Keratinocyte (primary cell): ENCODE results near the gene EQTN. TPM values are rescaled to one million over a fixed set of nuclear protein-coding genes. Genes with fewer than 3 reads are reported as not detected.

Source experiments
- DNase-seq: peaks from one replicate; pipeline ENCODE4 v3.0.0-alpha.2; 2011; ENCODE audit warnings: low read depth, missing footprints, low spot score
- FAIRE-seq: peaks from 2 replicates; lab custom pipeline; 2011; peaks lifted over from hg19 to GRCh38; lab: Jason Lieb, UNC
- H2AFZ ChIP-seq: 2 replicates; pipeline ENCODE4 v1.6.0; 2012; ENCODE audit warnings: low read length, control low read depth, inconsistent platforms; ENCODE audit not compliant: control insufficient read depth
- H3K27ac ChIP-seq: 2 replicates; pipeline ENCODE4 v1.5.1; 2011; ENCODE audit warnings: low read length; ENCODE audit not compliant: control insufficient read depth, insufficient read depth
- H3K27me3 ChIP-seq: 3 replicates; pipeline ENCODE4 v1.6.0; 2011; ENCODE audit warnings: low read length; ENCODE audit not compliant: control insufficient read depth, insufficient read depth; ENCODE audit errors: extremely low read depth
- H3K36me3 ChIP-seq, 2 experiments: 2 replicates in 1 of 2; 3 replicates in 1 of 2; pipeline ENCODE4 v1.5.1; 2011; ENCODE audit warnings: low read length in 2 of 2, mild to moderate bottlenecking in 1 of 2; ENCODE audit not compliant: control insufficient read depth in 2 of 2, insufficient read depth in 2 of 2; ENCODE audit errors: extremely low read depth in 1 of 2
- H3K4me1 ChIP-seq: 3 replicates; pipeline ENCODE4 v1.5.1; 2011; ENCODE audit warnings: low read length; ENCODE audit not compliant: control insufficient read depth, insufficient read depth; ENCODE audit errors: extremely low read depth
- H3K4me2 ChIP-seq: 3 replicates; pipeline ENCODE4 v1.6.0; 2011; ENCODE audit warnings: low read depth, low read length; ENCODE audit not compliant: control insufficient read depth, insufficient read depth; ENCODE audit errors: extremely low read depth
- H3K4me3 ChIP-seq, 3 experiments: fragments of 200-600 bp in 1 of 3; sonication (generic) in 1 of 3; 2 replicates in 2 of 3; 3 replicates in 1 of 3; pipeline ENCODE4 v1.5.1; 2011 to 2016; ENCODE audit warnings: low read length in 3 of 3, mild to moderate bottlenecking in 3 of 3, control low read depth in 2 of 3, inconsistent platforms in 1 of 3, low read depth in 1 of 3, mixed read lengths in 1 of 3, mixed run types in 1 of 3, moderate library complexity in 1 of 3; ENCODE audit not compliant: control insufficient read depth in 2 of 3, insufficient read depth in 2 of 3; ENCODE audit errors: extremely low read depth in 1 of 3
- H3K79me2 ChIP-seq: 2 replicates; pipeline ENCODE4 v1.6.0; 2012; ENCODE audit warnings: low read length; ENCODE audit not compliant: control insufficient read depth, insufficient read depth
- H3K9ac ChIP-seq: 3 replicates; pipeline ENCODE4 v1.6.0; 2011; ENCODE audit warnings: low read length; ENCODE audit not compliant: control insufficient read depth, insufficient read depth; ENCODE audit errors: extremely low read depth
- H3K9me1 ChIP-seq: 3 replicates; pipeline ENCODE4 v1.6.0; 2011; ENCODE audit warnings: low read length; ENCODE audit not compliant: control insufficient read depth, insufficient read depth; ENCODE audit errors: extremely low read depth
- H3K9me3 ChIP-seq: 2 replicates; pipeline ENCODE4 v1.5.1; 2012; ENCODE audit warnings: low read depth, low read length; ENCODE audit not compliant: control insufficient read depth
- H4K20me1 ChIP-seq: 3 replicates; pipeline ENCODE4 v1.6.0; 2011; ENCODE audit warnings: low read length; ENCODE audit not compliant: control insufficient read depth, insufficient read depth; ENCODE audit errors: extremely low read depth
- EZH2 ChIP-seq: IDR thresholded peaks from one replicate; pipeline ENCODE4 v1.6.1; 2012; ENCODE audit warnings: inconsistent platforms, mild to moderate bottlenecking, low read length, moderate library complexity
- dilution Hi-C: fragments of 300-500 bp; cut with MboI; formaldehyde crosslinking; loops from one replicate; pipeline ENCODE4 v1.7.0; 2020; ENCODE audit warnings: low sequenced_read_pairs; ENCODE audit not compliant: extremely low pct_ligation_motif_present
- polyA plus RNA-seq, 5 experiments: library from polyadenylated mRNA; depleted of rRNA in 3 of 5; stranded (reverse) in 3 of 5; stranded (forward) in 1 of 5; unstranded in 1 of 5; fragments of >200 nt; gene quantifications; 1 replicate in 1 of 5; 2 replicates in 3 of 5; 3 replicates in 1 of 5; pipeline versions ENCODE4 v1.2.1 to v1.2.3, GENCODE V29; 2011 to 2012; ENCODE audit warnings: missing spikeins in 2 of 5, low read depth in 1 of 5, low replicate concordance in 1 of 5
- TF ChIP-seq, protein P1 (sequence below), 3 experiments: IDR thresholded peaks in 1 of 3; conservative IDR thresholded peaks in 1 of 3; optimal IDR thresholded peaks in 1 of 3; 2 replicates in 2 of 3; 3 replicates in 1 of 3; pipeline versions ENCODE3 to v1.5.1; 2011; ENCODE audit warnings: low read length in 3 of 3, mild to moderate bottlenecking in 3 of 3, moderate library complexity in 2 of 3, control low read depth in 1 of 3, inconsistent platforms in 1 of 3; ENCODE audit not compliant: insufficient read depth in 2 of 3; ENCODE audit errors: extremely low read depth in 1 of 3

The EQTN gene
- polyA plus RNA-seq, 1 donor (not counting 4 experiments of a cell fraction or from before 2014, with no cell fraction given): 0.21 TPM

DNA sequence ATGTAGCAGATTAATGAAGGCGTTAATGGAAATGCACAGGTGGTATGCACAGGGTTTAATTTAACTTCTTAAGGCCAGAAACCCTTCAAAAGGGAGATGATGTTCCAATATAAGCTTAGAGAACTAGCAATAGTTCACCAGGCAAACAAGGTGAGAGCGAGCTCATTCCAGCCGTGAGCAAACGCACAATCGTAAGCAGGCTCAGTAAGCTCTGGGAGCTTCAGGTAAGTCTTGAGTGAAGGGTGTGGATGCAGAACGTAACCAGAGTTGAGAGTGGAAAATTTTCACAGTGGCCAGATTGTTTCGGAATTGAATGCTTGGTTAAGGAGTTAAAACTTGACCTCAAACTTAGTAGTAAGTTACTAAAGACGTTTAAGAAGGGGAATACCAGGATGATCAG lies 5.7 kb downstream of the EQTN start:
- H2AFZ ChIP-seq: no peak overlapping the region
- no peak for FAIRE-seq
- no peaks in the 10 kb centered on the region for H4K20me1 ChIP-seq
- H3K79me2 ChIP-seq: no peaks in the 10 kb centered on the region
- H3K27ac ChIP-seq: no peak overlapping the region
- TF ChIP-seq, protein P1, sequence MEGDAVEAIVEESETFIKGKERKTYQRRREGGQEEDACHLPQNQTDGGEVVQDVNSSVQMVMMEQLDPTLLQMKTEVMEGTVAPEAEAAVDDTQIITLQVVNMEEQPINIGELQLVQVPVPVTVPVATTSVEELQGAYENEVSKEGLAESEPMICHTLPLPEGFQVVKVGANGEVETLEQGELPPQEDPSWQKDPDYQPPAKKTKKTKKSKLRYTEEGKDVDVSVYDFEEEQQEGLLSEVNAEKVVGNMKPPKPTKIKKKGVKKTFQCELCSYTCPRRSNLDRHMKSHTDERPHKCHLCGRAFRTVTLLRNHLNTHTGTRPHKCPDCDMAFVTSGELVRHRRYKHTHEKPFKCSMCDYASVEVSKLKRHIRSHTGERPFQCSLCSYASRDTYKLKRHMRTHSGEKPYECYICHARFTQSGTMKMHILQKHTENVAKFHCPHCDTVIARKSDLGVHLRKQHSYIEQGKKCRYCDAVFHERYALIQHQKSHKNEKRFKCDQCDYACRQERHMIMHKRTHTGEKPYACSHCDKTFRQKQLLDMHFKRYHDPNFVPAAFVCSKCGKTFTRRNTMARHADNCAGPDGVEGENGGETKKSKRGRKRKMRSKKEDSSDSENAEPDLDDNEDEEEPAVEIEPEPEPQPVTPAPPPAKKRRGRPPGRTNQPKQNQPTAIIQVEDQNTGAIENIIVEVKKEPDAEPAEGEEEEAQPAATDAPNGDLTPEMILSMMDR (optimal IDR thresholded peaks at IDR 0.05 in 1 of 3, IDR thresholded peaks at IDR 0.05 in 1 of 3, conservative IDR thresholded peaks at IDR 0.05 in 1 of 3; ENCODE audit: extremely low read depth in 1 of 3, insufficient read depth in 2 of 3, low read length in 3 of 3): no peak
- TF ChIP-seq EZH2: no peak
- H3K4me3 ChIP-seq: no peak overlapping the region
- dilution Hi-C loops: no loop called here
- no peak overlapping the region for H3K9ac ChIP-seq
- no peaks in the 10 kb centered on the region for H3K36me3 ChIP-seq
- no peak overlapping the region for H3K4me2 ChIP-seq
- no peaks in the 10 kb centered on the region for H3K27me3 ChIP-seq
- H3K9me1 ChIP-seq: no peaks in the 10 kb centered on the region
- H3K9me3 ChIP-seq: no peaks in the 10 kb centered on the region
- no peak for DNase-seq
- H3K4me1 ChIP-seq: no peaks in the 10 kb centered on the region

DNA sequence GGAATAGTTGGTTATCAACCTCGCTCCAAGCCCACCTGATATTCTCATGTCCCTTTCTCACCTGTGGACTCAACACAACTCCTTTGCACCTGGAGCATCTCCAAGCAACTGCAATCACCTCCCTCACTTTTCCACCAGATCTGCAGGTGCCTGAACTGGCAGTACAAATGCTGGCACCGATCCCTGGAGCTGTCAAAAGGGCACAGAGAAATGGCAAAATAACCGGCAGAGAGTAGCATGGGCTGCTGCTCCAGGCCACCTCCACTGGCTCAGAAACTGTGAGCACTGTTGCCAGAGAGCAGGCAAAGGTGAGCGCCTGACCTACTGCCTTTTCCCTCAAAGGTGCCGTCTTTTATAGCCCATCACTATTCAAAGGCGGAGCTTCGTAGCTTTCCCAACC lies 14.7 kb downstream of the EQTN start:
- Histone ChIP-seq H3K79me2 (no peaks in the 10 kb centered on the region), H3K4me1 (no peaks in the 10 kb centered on the region), H3K27ac (no peak overlapping the region), H3K9ac (no peak overlapping the region), H3K4me3 (no peak overlapping the region), H3K4me2 (no peak overlapping the region), H4K20me1 (no peaks in the 10 kb centered on the region), H2AFZ (no peak overlapping the region), H3K9me3 (no peaks in the 10 kb centered on the region), H3K9me1 (no peaks in the 10 kb centered on the region), H3K36me3 (no peaks in the 10 kb centered on the region), H3K27me3 (no peaks in the 10 kb centered on the region)
- TF ChIP-seq, protein P1 (optimal IDR thresholded peaks at IDR 0.05 in 1 of 3, IDR thresholded peaks at IDR 0.05 in 1 of 3, conservative IDR thresholded peaks at IDR 0.05 in 1 of 3; ENCODE audit: extremely low read depth in 1 of 3, insufficient read depth in 2 of 3, low read length in 3 of 3): no peak
- no peak for TF ChIP-seq EZH2
- DNase-seq (no peak), FAIRE-seq (no peak)
- dilution Hi-C loops: no loop called here
